Measurements from ENCODE around the gene GLRA1. TPM values are rescaled to one million over a fixed set of nuclear protein-coding genes. Genes with fewer than 3 reads are reported as not detected.

Gene GLRA1
- total RNA-seq, 2 donors from 2014 or later, result not detected

DNA sequence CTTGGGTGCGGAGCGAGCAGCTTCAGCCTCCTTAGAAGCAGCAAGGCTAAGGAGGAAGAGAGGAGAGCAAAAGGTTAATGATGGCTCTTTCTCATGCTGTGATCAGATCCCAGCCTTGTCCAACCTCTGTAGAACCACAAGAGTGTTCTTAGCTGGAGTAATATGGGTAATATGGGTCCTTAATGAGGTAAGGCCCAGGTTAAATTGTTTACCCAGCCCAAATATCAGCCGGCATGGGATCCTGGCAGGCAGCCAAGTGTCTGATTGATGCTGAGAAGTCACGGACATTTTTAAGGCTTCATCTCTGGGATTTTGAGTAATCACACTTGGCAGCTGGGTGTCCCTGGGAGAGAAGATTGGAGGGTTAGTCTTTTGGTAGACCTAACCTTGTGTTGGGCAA is 32.3 kb downstream of the GLRA1 start:
- no peaks in the 10 kb centered on the region for H3K27me3 ChIP-seq (replicated peaks; ENCODE audit: insufficient read depth)
- no peak overlapping the region for H3K4me3 ChIP-seq
- TF ChIP-seq, protein P1, sequence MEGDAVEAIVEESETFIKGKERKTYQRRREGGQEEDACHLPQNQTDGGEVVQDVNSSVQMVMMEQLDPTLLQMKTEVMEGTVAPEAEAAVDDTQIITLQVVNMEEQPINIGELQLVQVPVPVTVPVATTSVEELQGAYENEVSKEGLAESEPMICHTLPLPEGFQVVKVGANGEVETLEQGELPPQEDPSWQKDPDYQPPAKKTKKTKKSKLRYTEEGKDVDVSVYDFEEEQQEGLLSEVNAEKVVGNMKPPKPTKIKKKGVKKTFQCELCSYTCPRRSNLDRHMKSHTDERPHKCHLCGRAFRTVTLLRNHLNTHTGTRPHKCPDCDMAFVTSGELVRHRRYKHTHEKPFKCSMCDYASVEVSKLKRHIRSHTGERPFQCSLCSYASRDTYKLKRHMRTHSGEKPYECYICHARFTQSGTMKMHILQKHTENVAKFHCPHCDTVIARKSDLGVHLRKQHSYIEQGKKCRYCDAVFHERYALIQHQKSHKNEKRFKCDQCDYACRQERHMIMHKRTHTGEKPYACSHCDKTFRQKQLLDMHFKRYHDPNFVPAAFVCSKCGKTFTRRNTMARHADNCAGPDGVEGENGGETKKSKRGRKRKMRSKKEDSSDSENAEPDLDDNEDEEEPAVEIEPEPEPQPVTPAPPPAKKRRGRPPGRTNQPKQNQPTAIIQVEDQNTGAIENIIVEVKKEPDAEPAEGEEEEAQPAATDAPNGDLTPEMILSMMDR (IDR thresholded peaks at IDR 0.05), result no peak
- no peak overlapping the region for H3K27ac ChIP-seq
- ATAC-seq (ENCODE audit: insufficient number of reproducible peaks, low FRiP score, low read depth) (no peak), DNase-seq (ENCODE audit: low spot score) (no peak)
- no peaks in the 10 kb centered on the region for H3K9me3 ChIP-seq
- H3K4me1 ChIP-seq (ENCODE audit: control insufficient read depth in 1 of 2, low read depth in 2 of 2), result peaks cover 8 to 10% of the 10 kb centered on the region in 2 donors
- H3K36me3 ChIP-seq, result no peaks in the 10 kb centered on the region

DNA sequence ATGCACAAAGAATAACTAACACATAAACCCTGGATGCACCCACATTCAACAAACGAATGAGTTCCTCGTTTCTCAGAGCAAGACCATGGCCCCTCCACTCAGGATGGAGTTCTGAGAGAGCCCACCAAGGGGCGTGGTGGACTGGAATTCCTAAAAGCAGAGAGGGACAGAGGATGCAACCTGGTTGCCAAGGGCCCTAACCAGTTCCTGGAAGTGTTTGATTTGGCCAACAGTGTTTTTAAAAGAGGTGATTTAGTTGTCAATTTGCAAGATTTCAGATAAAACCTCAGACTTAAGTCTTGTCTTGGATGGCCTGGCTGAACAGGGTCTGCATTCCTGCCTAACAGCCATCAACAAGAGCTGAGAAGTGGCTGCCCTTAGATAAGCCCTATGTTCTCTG is 34.4 kb downstream of the GLRA1 start:
- Histone ChIP-seq H3K4me1 (ENCODE audit: control insufficient read depth in 1 of 2, low read depth in 2 of 2) (no peaks in the 10 kb centered on the region), H3K4me3 (no peak overlapping the region), H3K27ac (no peak overlapping the region), H3K36me3 (no peaks in the 10 kb centered on the region), H3K9me3 (no peaks in the 10 kb centered on the region), H3K27me3 (replicated peaks; ENCODE audit: insufficient read depth) (no peaks in the 10 kb centered on the region)
- DNase-seq (ENCODE audit: low spot score) (no peak), ATAC-seq (ENCODE audit: insufficient number of reproducible peaks, low FRiP score, low read depth) (no peak)
- TF ChIP-seq, protein P1 (IDR thresholded peaks at IDR 0.05), result no peak

DNA sequence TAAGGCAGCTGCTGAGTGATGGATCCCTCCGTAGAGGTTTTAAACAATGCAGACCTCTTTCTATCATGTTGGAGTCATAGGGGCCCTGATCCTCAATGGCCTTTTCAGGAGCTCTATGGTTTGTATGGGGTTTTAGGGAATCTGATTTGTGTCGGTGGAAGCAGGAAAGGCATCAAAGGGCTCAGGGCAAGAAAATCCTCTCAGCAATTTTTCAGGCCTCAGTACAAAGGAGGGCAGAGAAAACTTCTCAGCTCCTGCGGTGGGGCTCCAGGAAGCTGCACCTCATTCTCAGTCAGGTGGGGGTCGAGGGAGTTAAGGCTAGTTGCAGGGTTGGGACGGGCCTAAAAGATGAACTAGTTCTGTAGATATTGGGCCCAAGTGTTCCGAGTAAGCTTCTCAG is 35.0 kb downstream of the GLRA1 start:
- no peak for DNase-seq (ENCODE audit: low spot score)
- H3K36me3 ChIP-seq, result no peaks in the 10 kb centered on the region
- H3K27ac ChIP-seq, result no peak overlapping the region
- H3K9me3 ChIP-seq, result no peaks in the 10 kb centered on the region
- H3K4me3 ChIP-seq, result no peak overlapping the region
- H3K4me1 ChIP-seq (ENCODE audit: control insufficient read depth in 1 of 2, low read depth in 2 of 2), result no peaks in the 10 kb centered on the region
- no peaks in the 10 kb centered on the region for H3K27me3 ChIP-seq (replicated peaks; ENCODE audit: insufficient read depth)
- TF ChIP-seq, protein P1 (IDR thresholded peaks at IDR 0.05), result no peak
- ATAC-seq (ENCODE audit: insufficient number of reproducible peaks, low FRiP score, low read depth), result no peak

DNA sequence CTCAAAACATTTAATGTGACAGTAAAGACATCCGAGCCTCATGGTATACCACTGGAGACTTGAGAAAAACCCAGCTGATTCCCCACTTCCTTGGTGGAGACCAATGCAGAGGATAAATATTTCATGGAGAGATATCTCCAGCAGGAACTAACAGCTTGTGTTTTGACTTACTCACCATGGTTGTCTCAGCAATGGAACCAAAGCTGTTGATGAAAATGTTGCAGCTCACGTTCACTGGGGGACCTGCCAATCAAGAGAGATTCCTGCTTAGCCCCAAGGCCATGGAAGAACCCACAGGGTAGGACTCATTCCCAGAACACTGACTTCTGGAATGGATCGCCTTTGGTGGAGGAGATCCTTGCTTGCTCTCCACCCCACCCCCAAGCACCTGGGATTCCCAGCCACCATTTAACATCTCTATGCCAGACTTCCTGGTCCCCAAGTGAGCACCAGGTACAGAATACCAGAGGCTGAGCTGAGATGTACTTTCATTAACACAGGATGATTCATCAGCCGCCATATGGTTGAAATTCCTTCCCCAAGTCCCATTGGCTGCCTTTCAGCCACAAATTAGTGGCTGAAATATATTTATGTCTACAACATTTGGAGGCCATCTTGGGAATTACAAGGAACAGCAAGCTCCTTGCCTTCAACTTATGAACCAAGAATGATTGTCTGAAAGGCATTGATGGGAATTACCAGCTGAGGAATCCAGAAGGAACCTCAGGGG is 37.9 kb downstream of the GLRA1 start:
- ATAC-seq (ENCODE audit: insufficient number of reproducible peaks, low FRiP score, low read depth), result no peak
- Histone ChIP-seq H3K9me3 (no peaks in the 10 kb centered on the region), H3K4me1 (ENCODE audit: control insufficient read depth in 1 of 2, low read depth in 2 of 2) (no peaks in the 10 kb centered on the region), H3K36me3 (no peaks in the 10 kb centered on the region), H3K4me3 (no peak overlapping the region), H3K27ac (no peak overlapping the region), H3K27me3 (replicated peaks; ENCODE audit: insufficient read depth) (no peaks in the 10 kb centered on the region)
- DNase-seq (ENCODE audit: low spot score), result no peak
- TF ChIP-seq, protein P1 (IDR thresholded peaks at IDR 0.05), result no peak

DNA sequence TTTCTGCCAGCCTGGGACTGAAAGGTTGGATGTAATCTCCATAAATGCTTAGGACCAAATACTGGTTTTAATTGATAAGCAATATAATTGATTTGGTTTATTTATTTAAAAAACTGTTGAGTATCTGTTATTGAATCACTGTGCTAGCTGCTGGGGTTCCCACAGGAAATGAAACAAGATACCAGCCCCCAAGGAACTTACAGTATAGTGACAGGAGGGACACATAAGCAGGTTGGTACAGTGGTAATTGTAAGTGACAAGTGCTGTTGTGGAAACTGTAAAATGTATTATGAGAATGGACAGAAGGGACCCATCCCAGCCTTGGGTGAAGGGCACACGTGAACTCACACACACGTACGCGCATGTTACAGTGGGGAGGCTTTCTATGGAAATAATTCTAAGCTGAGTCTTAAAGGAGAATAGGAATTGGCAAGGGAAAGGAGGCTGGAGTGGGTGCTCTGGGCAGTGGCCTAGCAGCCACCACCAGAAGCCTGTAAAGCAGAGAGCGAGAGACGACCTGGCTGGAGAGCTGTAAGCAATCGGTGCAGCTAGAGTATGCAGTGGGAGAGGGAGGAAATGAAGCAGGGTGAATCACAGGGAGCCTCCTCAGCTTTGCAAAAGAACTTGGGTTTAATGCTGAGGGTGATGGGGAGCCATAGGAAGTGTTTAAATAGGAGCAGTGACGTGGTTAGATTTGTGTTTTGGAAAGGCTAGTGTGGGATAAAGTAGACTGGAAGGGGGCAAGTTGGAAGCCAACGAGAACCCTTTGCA is 39.3 kb downstream of the GLRA1 start:
- ATAC-seq (ENCODE audit: insufficient number of reproducible peaks, low FRiP score, low read depth) (no peak), DNase-seq (ENCODE audit: low spot score) (no peak)
- peaks cover 0 to 3% of the 10 kb centered on the region in 2 donors for H3K4me1 ChIP-seq (ENCODE audit: control insufficient read depth in 1 of 2, low read depth in 2 of 2)
- H3K4me3 ChIP-seq, result no peak overlapping the region
- TF ChIP-seq, protein P1 (IDR thresholded peaks at IDR 0.05), result no peak
- no peak overlapping the region for H3K27ac ChIP-seq
- H3K27me3 ChIP-seq (replicated peaks; ENCODE audit: insufficient read depth), result no peaks in the 10 kb centered on the region
- H3K36me3 ChIP-seq, result no peaks in the 10 kb centered on the region
- H3K9me3 ChIP-seq, result no peaks in the 10 kb centered on the region

Data from thoracic aorta (tissue), 2 donors.